ENCODE results near the gene IGFL3.

GRCh38 chr19:46100344-46100743 is 24.1 kb downstream of the IGFL3 start:
- TF ChIP-seq CTCF (IDR thresholded peaks at IDR 0.05; ENCODE audit: poor library complexity) (no peak), EZH2 (IDR thresholded peaks at IDR 0.05; ENCODE audit: borderline replicate concordance) (no peak), EZH2phosphoT487 (IDR thresholded peaks at IDR 0.05; ENCODE audit: low read depth, severe bottlenecking, unreplicated experiment) (no peak)

All from hepatocyte (in vitro differentiated cells).